HepG2 (cell line): Measurements from ENCODE around the gene C14orf93. TPM values are rescaled to one million over a fixed set of nuclear protein-coding genes. Genes with fewer than 3 reads are reported as not detected.

ENCODE experiments used
- ATF2 ChIP-seq: sonication (generic); formaldehyde crosslinking; IDR thresholded peaks from 2 replicates; pipeline ENCODE4 v1.4.0; 2020; ENCODE audit warnings: missing genetic modification reagents
- GPN1 ChIP-seq: sonication (generic); formaldehyde crosslinking; IDR thresholded peaks from 2 replicates; pipeline ENCODE4 v1.5.1; 2020; ENCODE audit warnings: missing genetic modification reagents, borderline replicate concordance
- HOXA5 ChIP-seq: sonication (generic); formaldehyde crosslinking; IDR thresholded peaks from 2 replicates; pipeline ENCODE4 v1.4.0; 2020; ENCODE audit warnings: missing genetic modification reagents
- NCOR1 ChIP-seq: fragments of 200-600 bp; sonication (generic); IDR thresholded peaks from 2 replicates; pipeline ENCODE4 v1.7.0; 2017; ENCODE audit warnings: antibody characterized with exemption, low read length, borderline replicate concordance
- SNRNP70 ChIP-seq: fragments of 200-400 bp; formaldehyde crosslinking; IDR thresholded peaks from 2 replicates; pipeline ENCODE4 v1.6.1; 2017; ENCODE audit warnings: mild to moderate bottlenecking, low read depth, low read length, moderate library complexity
- ZBTB20 ChIP-seq: sonication (generic); formaldehyde crosslinking; IDR thresholded peaks from 2 replicates; pipeline ENCODE4 v1.8.1; 2023; ENCODE audit warnings: missing genetic modification reagents, low read depth, mild to moderate bottlenecking, borderline replicate concordance
- ZBTB40 ChIP-seq, 2 experiments: fragments of 450-650 bp in 1 of 2; sonication (generic) in 1 of 2; formaldehyde crosslinking in 1 of 2; IDR thresholded peaks; 2 replicates each; pipeline versions ENCODE4 v1.6.1 to v1.8.0; 2016 to 2022; ENCODE audit warnings: antibody characterized with exemption in 1 of 2, mild to moderate bottlenecking in 1 of 2, missing genetic modification reagents in 1 of 2
- ZNF224 ChIP-seq: sonication (generic); formaldehyde crosslinking; IDR thresholded peaks from 2 replicates; pipeline ENCODE4 v1.5.0; 2020; ENCODE audit warnings: mild to moderate bottlenecking, missing genetic modification reagents
- ZNF329 ChIP-seq: sonication (generic); formaldehyde crosslinking; IDR thresholded peaks from 2 replicates; pipeline ENCODE4 v1.9.0; 2021; ENCODE audit warnings: low read depth, mild to moderate bottlenecking, missing genetic modification reagents
- ZNF451 ChIP-seq: sonication (generic); formaldehyde crosslinking; IDR thresholded peaks from 2 replicates; pipeline ENCODE4 v1.5.0; 2020; ENCODE audit warnings: mild to moderate bottlenecking, missing genetic modification reagents
- ZNF552 ChIP-seq: sonication (generic); formaldehyde crosslinking; IDR thresholded peaks from 2 replicates; pipeline ENCODE4 v1.9.0; 2022; ENCODE audit warnings: missing genetic modification reagents, mild to moderate bottlenecking, borderline replicate concordance
- ZNF770 ChIP-seq: sonication (generic); formaldehyde crosslinking; IDR thresholded peaks from 2 replicates; pipeline ENCODE4 v1.5.0; 2020; ENCODE audit warnings: mild to moderate bottlenecking, missing genetic modification reagents
- polyA plus RNA-seq, 8 experiments: library from polyadenylated mRNA; depleted of rRNA in 3 of 8; stranded (reverse) in 7 of 8; unstranded in 1 of 8; fragments of >200 nt; fragmentation: Illumina TruSeq in 4 of 8; extraction: Trizol in 4 of 8; gene quantifications; 2 replicates each; pipeline versions ENCODE4 v1.2.1 to v1.2.3, GENCODE V29; 2011 to 2016; ENCODE audit warnings: low read depth in 4 of 8, missing spikeins in 1 of 8, mixed read lengths in 1 of 8; ENCODE audit not compliant: insufficient read depth in 1 of 8
- total RNA-seq, 5 experiments: library from RNA; depleted of rRNA; stranded (reverse); fragments of >200 nt; fragmentation: Illumina TruSeq; extraction: Trizol; gene quantifications; 2 replicates each; pipeline ENCODE4 v1.2.3, GENCODE V29; 2016; ENCODE audit warnings: low read depth in 1 of 5

C14orf93 gene
- total and polyA plus RNA-seq, 2 of the 13 experiments (the other 11 are each of a cell fraction or from before 2014, with no cell fraction given) = 11.4 to 22.5 TPM

DNA sequence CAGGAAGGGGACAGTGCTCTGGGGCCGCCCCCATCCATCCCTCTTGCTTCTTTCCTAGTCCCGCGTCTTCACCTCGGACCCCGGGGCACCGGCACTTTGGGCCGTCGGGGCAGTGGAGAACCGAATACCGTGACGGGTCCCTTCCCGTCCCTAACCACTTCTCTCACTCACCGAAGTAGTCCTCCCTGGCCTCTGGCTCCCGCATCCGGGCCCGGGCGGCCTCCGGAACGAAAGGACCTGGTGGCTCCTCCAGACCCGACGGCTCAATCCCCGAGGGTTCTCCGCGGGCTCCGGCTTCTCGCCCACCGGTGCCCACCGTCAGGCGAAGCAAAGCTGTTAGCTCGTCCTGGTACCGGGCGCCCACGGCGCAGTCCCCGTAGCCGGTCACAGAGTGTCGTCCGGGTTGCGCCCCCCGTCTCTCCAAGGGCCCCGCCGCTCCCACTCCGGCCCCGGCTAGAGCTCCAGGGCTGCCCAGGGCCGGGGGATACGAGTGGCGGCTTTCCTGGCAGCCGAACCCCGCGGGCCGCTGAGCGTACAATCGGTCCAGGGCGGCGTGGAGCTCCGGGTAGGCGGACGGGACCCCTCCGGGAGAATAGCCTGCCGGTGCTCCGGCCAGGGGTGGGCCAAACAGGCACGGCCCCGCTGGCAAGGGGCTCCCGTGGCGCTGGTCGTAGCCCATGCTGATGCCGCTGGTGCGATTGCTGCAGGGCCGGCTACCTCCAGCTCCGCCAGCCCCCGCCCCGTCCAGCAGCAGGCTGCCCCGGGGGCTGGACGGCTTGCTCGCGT is 28.7 kb downstream of the C14orf93 start (continued):
- TF ChIP-seq ZNF329 (CRISPR knock-in tag) (no peak), ZNF451 (CRISPR knock-in tag) (no peak; the same call in 1 of the 2 replicates), ZNF552 (0 out of 2 replicates have a peak, but pooled peaks have one; percentile 3), GPN1 (CRISPR knock-in tag) (no peak; the same call in 1 of the 2 replicates), HOXA5 (CRISPR knock-in tag) (no peak), ZBTB20 (CRISPR knock-in tag) (no peak; the same call in 1 of the 2 replicates), NCOR1 (0 out of 2 replicates have a peak, but pooled peaks have one; percentile 3), ZBTB40 (IDR thresholded peaks at IDR 0.05) (no peak), ZBTB40 (CRISPR knock-in tag; IDR thresholded peaks at IDR 0.05) (no peak), ZNF770 (CRISPR knock-in tag) (no peak), ZNF224 (CRISPR knock-in tag) (no peak), SNRNP70 (0 out of 2 replicates have a peak, but pooled peaks have one; percentile 85), ATF2 (CRISPR knock-in tag) (no peak)
